Measurements from ENCODE around the gene RCAN1.

DNA sequence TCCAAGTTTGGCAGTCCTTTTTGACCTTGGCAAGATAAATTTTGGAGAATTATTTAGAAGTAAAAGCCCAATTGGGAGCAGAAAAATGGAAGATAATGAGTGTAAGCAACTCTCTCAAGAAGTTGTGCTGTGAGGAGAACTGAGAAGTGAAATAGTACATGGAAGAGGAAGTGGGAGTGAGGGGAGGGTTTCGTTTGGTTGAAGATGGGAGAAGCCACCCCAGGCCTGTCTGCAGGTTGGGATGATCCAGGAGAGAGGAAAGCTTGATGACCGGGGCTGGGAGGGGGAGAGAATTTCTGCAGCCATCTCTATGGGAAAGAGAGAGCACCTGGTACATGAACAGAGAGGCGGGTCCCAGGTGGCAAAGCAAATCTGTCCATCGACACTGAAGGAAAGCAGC is 8.6 kb upstream of the RCAN1 start:
- TF ChIP-seq GABPA (IDR thresholded peaks at IDR 0.05; ENCODE audit: borderline replicate concordance, insufficient read depth, low read length) (no peak), CTCF (IDR thresholded peaks at IDR 0.05; ENCODE audit: control extremely low read depth in 1 of 3, insufficient read depth in 1 of 3, low read depth in 1 of 3, low read length in 3 of 3) (no peak), POU5F1 (IDR thresholded peaks at IDR 0.05; ENCODE audit: low read depth, low read length) (no peak), CHD1 (IDR thresholded peaks at IDR 0.05; ENCODE audit: low read depth, low read length) (no peak), EZH2 (IDR thresholded peaks at IDR 0.05; ENCODE audit: low read depth, low read length, severe bottlenecking) (no peak), POLR2AphosphoS5 (IDR thresholded peaks at IDR 0.05; ENCODE audit: low read depth, low read length) (no peak), POLR2A (IDR thresholded peaks at IDR 0.05; ENCODE audit: control extremely low read depth in 1 of 2, low read depth in 2 of 2, low read length in 2 of 2) (no peak), CREB1 (IDR thresholded peaks at IDR 0.05) (no peak), ZNF274 (IDR thresholded peaks at IDR 0.05; ENCODE audit: borderline replicate concordance, extremely low read depth, low read length) (no peak), YY1 (IDR thresholded peaks at IDR 0.05; ENCODE audit: low read depth, low read length) (no peak), TAF1 (IDR thresholded peaks at IDR 0.05; ENCODE audit: low read depth, low read length) (no peak)
